ENCODE measurements around the gene ICOSLG.
"Not testable (repeated sequence)": the region's sequence is repeated elsewhere in the genome, so short reads cannot be mapped to it uniquely, and the experiment has no call there.

ICOSLG gene

GRCh38 chr21:44225605-44226004 is 15.1 kb downstream of the ICOSLG start:
- not testable (repeated sequence) for DNase-seq (ENCODE audit: low read depth in 2 of 2)

GRCh38 chr21:44223334-44223733 is 17.4 kb downstream of the ICOSLG start:
- DNase-seq (ENCODE audit: low read depth in 2 of 2), result not testable (repeated sequence)

DNA sequence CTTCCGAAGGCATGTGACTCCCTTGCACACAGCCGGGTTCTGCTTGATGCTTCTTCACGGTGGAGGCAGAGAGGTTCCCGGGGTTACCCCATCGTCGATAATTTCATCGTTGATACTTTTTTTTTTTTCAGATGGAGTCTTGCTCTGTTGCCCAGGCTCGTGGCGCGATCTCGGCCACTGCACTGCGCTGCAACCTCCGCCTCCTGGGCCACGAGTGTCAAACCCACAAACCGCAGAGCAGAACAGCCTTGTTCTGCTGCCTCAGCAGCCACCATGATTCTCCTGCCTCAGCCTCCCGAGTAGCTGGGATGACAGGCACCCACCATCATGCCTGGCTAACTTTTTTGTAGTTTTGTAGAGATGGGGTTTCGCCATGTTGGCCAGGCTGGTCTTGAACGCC is 20.1 kb downstream of the ICOSLG start:
- DNase-seq (ENCODE audit: low read depth in 2 of 2), result not testable (repeated sequence)

DNA sequence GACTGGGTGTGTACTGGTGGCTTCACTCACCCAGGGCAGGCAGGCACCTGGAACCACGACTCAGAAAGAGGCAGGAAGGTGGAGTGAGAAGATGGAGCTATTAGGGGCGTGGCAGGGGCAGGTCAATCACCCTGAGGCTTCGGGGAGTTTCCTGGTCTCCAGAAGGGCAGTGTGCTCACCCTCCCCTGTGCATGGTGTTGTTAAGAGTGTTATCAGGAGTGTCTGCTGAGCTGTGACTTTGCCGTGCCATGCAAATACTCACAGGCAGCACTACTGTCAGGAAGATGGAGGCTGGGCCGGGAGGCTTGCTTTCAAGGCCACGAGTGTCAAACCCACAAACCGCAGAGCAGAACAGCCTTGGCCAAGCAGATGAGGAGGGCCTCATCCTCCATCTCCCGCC is 22.3 kb downstream of the ICOSLG start:
- not testable (repeated sequence) for DNase-seq (ENCODE audit: low read depth in 2 of 2)

GRCh38 chr21:44211978-44212377 is 28.8 kb downstream of the ICOSLG start:
- not testable (repeated sequence) for DNase-seq (ENCODE audit: low read depth in 2 of 2)

GRCh38 chr21:44211574-44211973 is 29.2 kb downstream of the ICOSLG start:
- not testable (repeated sequence) for DNase-seq (ENCODE audit: low read depth in 2 of 2)

- DNase-seq (ENCODE audit: low read depth in 2 of 2), result not testable (repeated sequence)
These were observed 32.7 kb downstream of the ICOSLG start for GRCh38 chr21:44207860-44208646.

DNA sequence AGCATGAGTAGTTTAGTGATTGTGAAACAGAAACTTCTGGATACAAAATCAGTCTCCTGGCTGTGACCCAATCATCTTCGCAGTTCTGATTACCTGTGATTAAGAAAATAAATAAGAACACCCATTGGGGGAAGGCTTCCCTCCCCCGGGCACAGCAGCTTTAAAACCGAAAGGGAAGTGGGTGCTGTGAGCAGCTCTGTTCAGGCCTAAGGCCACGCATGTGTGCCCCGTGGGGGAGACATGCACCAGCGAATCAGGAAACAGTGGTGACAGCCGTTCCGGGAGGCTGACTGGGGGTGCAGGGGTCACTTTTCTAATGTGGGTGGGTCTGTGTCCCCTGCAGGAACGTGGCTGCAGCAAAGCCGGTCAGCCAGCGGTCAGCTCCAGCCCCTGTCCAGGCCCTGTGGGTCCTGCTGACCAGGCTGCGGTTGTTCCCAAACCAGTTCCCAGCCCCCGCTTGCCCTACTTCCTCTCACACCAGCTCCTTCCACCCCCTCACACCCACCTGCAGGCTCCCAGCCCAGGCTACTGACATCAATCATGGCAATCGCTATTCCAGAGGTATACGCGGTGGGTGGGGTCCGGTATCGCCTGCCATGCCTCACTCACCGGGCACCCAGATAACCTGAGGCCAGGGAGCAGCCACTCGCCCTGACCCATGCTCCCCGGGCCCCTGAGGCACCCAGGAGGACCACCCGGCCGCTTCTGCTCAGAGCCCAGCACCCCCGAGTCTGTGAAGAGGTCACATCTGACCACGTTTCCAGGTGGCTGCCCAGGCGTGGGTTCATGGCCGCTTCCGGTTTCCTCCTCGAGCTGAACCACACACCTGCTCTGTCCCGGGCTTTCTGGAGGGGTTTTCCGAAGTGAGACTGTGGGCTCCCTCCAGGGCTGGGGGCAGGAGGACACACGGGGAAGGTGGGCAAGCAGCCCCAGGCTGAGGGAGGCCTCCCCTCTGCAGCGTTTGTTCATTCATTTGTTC is 33.8 kb downstream of the ICOSLG start:
- not testable (repeated sequence) for DNase-seq (ENCODE audit: low read depth in 2 of 2)

- not testable (repeated sequence) for DNase-seq (ENCODE audit: low read depth in 2 of 2)
These were observed 34.6 kb downstream of the ICOSLG start for GRCh38 chr21:44206187-44206586.

DNA sequence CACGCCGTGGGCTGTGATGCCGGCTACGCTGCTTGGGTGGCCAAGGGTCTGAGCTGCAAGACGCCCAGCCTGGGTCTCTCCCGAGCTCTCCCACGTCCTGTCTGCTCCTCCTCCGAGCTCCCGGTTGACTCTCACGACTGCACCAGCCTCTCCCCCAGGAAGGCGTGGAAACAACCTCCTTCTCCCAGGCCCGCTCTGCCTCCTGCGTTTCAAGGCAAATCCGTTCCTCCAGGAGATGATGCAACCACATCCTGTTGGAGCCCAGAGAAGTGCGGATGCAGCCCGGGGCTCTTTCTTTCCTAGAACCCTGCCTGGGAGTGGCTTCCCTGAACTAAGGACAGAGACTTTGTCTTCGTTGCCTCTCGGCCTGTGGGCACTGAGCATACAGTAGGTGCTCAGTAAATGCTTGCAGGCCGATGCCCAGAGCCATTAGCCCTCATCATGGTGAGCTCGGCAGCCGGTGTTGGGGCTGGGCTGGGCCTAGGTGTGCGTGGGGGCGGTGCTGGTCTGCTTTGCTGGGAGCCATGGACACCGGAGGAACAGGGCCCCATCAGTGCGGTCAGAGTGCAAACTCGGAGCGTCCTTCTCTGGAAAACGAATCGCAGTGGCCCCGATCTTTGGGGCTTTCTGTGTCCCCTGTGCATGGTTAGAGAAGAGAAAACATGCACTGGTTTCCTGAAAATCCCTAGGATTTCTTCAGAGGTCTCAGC is 38.0 kb downstream of the ICOSLG start:
- DNase-seq (ENCODE audit: low read depth in 2 of 2), result not testable (repeated sequence)

GRCh38 chr21:44199997-44200396 is 40.7 kb downstream of the ICOSLG start:
- DNase-seq (ENCODE audit: low read depth in 2 of 2), result not testable (repeated sequence)

- no peak for DNase-seq (ENCODE audit: low read depth in 2 of 2)
These were observed 41.3 kb downstream of the ICOSLG start for GRCh38 chr21:44199448-44199847.

DNA sequence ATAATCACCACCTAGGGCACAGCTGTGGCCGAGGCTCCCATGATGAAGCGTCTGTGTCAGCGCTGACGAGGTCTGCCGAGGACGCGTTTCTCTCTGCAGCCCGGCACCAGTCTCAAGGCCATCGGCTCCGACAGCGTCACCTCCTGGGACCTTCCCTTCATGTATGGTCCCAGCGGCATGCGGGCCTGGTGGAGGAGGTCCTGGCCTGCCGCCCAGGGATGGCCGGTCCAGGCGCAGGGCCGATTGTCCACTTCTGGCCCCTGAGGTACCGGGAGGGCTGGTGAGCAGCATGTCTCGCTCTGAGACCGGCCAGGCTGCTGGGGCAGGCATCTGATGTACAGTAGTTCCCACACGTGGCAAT is 43.6 kb downstream of the ICOSLG start:
- DNase-seq (ENCODE audit: low read depth in 2 of 2), result not testable (repeated sequence)

GRCh38 chr21:44196212-44197155 is 44.3 kb downstream of the ICOSLG start:
- DNase-seq (ENCODE audit: low read depth in 2 of 2), result peak in 1 of 2 donors; percentile 66

GRCh38 chr21:44194888-44195287 is 45.9 kb downstream of the ICOSLG start:
- not testable (repeated sequence) for DNase-seq (ENCODE audit: low read depth in 2 of 2)

DNA sequence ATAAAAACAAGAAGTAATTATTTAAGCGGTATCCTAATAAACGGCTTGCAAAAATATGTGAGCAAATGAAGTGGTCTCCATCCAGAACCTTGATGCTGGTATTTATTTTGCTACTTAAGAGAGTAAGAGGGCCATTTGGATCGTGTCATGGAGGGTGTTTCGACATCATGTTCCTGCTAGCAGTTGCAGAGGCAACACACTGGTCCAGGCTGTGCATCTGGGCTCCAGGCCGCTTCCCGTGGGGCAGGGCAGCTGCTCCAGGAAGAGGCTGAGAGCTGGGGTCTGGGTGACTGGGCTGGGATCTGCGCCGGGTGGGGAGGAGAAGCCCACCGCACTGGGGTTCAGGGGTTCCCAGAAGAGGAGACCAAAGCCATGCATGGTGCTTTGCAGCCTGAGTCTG is 46.3 kb downstream of the ICOSLG start:
- not testable (repeated sequence) for DNase-seq (ENCODE audit: low read depth in 2 of 2)

GRCh38 chr21:44193108-44193507 is 47.6 kb downstream of the ICOSLG start:
- not testable (repeated sequence) for DNase-seq (ENCODE audit: low read depth in 2 of 2)

DNA sequence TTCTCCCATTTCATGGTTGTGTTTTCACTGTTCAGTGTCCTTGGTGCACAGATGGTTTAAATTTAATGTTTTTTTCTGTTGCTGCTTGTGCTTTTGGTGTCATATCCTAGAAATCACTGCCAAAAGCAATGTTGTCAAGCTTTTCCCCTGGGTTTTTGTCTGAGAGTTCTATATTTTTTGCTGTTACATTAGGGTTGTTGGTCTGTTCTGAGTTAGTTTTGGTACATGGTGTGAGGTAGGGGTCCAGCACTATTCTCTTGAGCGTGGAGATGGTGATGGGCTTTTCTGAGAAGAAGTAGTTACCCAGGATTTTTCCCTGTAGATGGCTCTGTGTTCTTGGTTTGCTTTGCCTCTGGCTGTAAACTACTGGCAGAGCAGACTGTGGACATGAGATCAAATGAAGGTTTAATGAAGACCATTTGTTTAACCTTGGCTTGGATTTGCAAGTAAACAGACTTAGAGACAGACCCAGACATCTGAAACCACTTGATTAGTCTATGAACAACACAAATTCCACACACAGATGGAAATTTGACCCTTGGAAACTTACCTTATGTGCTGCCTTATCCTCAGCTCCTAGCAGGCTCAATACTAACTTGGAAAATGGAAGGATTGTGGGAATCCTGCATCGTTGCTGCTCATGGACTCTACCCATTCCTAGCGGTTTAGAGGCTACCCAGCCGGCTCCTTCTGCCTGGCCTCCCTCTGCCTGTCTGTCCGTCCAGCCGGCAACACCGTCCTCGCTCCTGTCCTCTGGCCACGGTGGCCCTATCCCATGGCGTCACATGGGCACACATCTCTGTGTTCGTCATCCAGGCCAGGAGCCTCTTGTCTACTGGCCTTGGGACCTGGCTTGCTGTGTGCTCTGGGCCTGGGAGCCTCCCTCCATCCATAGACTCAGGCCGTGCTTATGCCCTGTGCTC is 50.1 kb downstream of the ICOSLG start:
- not testable (repeated sequence) for DNase-seq (ENCODE audit: low read depth in 2 of 2)

- not testable (repeated sequence) for DNase-seq (ENCODE audit: low read depth in 2 of 2)
These were observed 55.9 kb downstream of the ICOSLG start for GRCh38 chr21:44184862-44185261.

GRCh38 chr21:44182202-44182601 is 58.5 kb downstream of the ICOSLG start:
- not testable (repeated sequence) for DNase-seq (ENCODE audit: low read depth in 2 of 2)

All from activated CD8-positive, alpha-beta memory T cell treated with anti-CD3 and anti-CD28 coated beads for 4 hours (primary cell).